H54 (cell line): ENCODE results near the gene GPC3.

Experiments
- DNase-seq: peaks from one replicate; pipeline ENCODE4 v3.0.0; 2011; ENCODE audit warnings: low spot score, mixed read lengths; ENCODE audit not compliant: insufficient read length
- FAIRE-seq: peaks from 3 replicates; lab custom pipeline; 2011; peaks lifted over from hg19 to GRCh38; lab: Jason Lieb, UNC
- POLR2A ChIP-seq: IDR thresholded peaks from 2 replicates; pipeline ENCODE4 v1.6.1; 2011; ENCODE audit warnings: low read depth, mild to moderate bottlenecking, low read length

GPC3 gene

DNA sequence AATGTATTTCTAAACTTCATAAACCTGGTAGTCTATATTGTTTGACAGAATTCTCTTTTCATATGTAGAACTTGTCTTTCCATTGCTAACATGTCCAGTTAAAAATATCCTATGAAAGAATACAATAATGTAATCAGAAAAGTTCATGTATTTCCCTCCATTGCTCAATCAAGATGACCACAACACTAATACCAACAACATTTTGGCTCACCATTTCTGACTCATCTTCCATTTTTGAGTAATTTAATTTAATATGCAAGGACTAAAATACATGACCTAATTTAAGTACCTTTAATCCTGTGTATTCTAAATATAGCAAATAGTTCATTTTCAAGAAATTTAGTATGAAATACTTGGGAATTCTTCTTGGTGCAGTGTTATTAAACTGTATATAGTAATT lies 330.6 kb downstream of the GPC3 start:
- FAIRE-seq (no peak), DNase-seq (no peak)
- TF ChIP-seq POLR2A = no peak

DNA sequence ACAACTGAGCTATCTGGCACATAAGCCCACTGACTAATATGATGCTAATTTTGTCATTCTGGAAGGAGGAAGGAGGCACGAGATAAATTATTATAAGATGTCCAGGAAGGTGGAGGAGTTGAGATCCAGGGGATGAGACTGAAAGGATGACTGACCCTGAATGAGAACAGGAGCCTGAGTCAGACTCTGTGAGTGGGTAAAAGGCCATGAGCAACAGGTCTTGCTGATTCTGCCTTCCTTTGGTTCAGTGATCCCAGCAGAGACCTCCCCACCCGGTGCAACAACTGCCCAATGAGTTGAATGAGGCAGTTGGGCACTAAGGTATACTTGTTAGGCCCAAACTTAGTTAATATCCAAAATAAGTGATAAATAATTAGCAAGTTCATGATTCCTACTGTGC lies 332.0 kb downstream of the GPC3 start:
- TF ChIP-seq POLR2A = no peak
- FAIRE-seq = no peak
- DNase-seq = no peak

DNA sequence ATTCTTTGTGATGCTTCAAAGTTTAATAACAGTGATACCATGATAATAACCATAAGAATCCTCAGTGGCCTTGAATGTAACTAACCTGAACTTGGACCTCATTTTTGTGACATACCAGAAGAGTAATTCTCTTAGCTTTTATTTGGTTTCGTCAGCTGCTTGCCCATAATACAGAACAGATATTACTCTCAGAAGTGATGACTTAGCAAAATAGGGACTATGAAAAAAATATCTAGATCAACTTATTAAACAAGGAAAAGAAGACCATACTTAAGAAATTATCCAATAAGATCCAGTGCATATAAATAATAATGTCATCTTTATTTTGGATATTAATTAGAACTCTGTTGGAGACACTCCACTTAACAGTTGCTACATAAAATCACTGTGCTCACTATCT lies 333.2 kb downstream of the GPC3 start:
- FAIRE-seq (no peak), DNase-seq (no peak)
- TF ChIP-seq POLR2A = no peak

GRCh38 chrX:133650239-133650638 lies 335.2 kb downstream of the GPC3 start:
- DNase-seq (no peak), FAIRE-seq (no peak)
- TF ChIP-seq POLR2A = no peak

DNA sequence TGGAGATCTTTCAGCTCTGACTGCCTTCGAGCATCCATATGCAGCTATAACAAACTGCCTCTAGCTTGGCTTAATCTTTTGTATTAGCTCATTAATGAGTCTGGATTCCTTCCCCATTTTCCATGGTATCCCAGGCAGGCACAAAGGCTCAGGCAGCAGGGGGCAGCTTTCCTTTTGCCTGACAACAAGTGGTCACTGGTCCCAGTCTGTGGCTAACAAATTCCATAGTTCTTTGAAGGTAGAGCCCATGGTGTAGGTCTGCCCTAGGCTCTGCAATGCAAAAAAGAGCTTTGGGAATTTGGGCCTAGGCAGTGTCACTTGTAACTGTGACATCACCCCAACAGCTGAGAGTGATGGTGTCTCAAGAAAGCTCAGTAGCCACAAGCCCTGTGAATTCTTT lies 335.7 kb downstream of the GPC3 start:
- no peak for TF ChIP-seq POLR2A
- DNase-seq (no peak), FAIRE-seq (no peak)

DNA sequence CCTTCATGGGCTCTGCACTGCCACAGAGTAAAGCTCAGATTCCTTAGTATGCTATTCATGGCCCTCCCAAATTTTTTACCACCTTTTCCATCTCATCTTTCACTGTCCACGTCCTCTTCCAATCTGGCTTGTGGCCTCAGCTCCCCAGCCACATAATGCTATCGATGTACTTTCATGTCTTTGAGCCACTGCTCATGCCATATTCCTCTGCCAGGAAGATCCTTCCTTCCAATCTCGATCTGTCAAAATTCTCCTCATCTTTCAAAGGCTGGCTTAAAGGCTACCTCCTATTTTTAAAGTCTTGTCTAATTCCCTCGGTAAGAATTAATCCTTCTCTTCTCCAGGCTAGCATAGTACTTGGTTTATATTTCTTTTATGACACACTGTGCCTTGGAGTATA lies 336.8 kb downstream of the GPC3 start:
- no peak for DNase-seq
- no peak for FAIRE-seq
- no peak for TF ChIP-seq POLR2A

DNA sequence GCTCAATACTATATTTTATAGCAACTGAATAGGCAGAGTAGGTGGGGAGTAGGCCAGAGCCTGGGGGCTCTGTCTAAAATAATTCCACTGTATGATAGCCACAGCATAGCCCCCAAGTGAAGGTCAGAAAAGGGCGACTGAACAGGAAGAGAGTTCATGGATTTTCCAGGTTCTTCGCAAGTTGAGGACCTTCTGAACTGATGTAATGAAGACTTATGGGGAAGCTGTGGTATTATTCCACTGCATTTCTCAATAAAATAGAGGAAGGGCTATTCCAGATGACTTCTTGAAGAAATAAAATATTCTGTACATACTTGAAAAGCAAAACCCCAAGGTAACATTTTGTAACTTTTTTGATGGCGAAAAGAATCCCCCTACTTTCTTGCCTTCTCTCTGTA lies 338.7 kb downstream of the GPC3 start:
- no peak for FAIRE-seq
- DNase-seq = no peak
- TF ChIP-seq POLR2A = no peak

DNA sequence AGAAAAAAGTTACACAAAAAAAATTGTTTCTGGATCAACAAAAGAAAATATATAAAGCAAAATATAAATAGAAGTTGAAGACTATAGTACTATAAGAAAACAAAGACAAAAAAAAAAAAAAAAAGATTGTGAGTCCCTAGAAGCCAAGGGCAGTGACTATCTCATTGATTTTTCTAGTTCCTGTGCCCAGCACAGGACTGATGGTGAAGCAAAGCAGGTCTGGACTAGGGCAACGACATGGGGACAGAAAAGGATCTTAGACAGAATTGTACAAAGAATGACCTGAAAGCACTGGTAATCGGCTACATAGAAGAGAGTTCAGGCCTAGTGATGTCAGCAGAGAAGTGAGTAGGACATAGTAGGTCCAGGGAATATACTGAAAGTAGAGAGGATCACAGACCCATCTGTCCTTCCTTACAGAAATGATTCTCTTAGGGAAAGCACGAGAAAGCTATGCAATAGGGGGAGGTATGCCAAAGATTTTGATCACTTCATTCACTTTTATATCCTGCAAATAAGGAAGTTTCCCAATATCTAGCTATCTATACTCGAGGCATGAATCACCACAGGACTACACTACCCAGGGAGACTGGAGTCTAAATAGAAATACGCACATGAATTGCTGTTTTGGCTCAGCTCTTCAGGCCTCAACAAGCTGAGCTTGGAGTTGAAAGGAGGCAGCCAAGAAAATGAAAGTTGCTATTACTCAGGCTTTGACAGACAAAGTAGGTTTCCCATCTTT lies 339.2 kb downstream of the GPC3 start:
- no peak for FAIRE-seq
- DNase-seq = no peak
- no peak for TF ChIP-seq POLR2A

DNA sequence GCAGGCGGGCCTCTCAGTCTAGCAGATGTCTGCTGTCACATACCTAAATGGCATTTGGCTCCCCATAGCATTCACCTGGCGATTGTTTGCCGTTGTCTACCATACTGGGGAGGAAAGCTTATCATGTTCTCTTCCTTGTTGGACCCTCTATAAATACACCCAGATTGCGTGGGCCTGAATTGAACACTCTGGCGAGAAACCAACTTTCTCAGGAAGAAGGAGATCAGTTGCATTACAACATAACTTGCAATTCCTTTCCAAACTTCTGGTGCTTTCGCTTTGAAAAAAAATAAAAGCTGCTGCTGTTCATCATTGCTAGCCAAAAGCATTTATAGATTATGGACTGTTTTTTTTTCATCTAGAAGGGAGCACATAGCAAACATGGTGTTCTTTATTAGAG lies 340.1 kb downstream of the GPC3 start:
- DNase-seq (no peak), FAIRE-seq (no peak)
- no peak for TF ChIP-seq POLR2A

DNA sequence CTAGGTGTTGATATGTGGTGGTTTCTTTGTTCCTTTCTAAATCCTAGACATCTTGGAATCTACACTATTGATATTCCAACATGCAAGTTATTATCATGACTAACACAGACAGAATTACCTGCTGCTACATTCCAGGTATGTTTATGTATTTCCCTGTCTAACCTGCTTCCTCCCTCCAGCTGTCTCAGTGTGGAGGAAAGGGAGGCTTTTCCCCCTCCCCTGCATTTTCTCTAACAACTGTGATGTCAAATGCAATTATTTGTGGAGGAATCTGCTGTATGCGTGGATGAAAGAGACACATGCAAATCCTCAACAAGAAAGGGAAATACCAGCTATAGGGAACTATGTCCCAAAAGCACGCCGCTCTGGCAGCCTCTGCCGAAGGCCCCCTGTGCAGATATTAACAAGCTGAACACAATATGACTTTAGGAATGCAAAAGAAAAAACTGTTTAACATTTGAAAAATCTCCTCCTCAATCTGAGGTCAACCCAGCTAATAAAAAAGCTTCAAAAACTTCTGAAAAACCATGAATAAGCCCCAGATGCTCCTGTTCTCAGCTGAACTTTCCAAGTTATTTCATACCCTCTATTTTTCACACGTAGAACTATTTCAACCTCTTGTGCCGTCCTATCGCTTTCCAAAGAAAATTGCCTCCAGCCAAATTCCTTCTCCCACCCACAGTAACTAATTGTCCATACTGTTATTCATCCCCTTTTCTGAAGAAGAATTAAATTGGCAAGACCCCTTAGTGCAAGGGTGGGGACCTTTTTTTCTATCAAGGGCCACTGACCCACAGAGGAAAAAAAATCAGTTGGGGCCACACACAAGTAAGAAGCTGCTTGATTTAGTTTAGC lies 345.0 kb downstream of the GPC3 start:
- no peak for DNase-seq
- no peak for TF ChIP-seq POLR2A

GRCh38 chrX:133639726-133640125 lies 345.7 kb downstream of the GPC3 start:
- no peak for DNase-seq
- TF ChIP-seq POLR2A = no peak
- FAIRE-seq = no peak

More for the DNA sequence above, 345.0 kb downstream of the GPC3 start:
- no peak for FAIRE-seq

DNA sequence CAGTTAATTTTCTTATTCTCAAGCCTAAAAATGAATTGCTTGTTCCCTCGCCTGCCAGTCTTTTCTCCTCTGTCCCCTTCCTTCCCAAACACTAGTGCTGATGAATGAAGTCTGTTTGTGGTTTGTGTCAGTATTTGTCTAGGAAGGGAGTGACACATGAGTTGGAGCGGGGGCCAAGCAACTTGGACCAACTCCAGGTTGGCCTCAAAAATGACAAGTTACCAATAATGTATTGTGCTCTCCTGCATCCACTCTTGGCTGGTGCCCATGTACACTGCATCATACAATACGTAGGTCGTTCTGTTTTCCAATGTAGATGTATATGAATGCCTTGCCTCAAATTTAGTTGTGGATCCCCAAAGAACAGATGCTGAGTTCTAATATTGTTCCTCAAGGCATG lies 347.1 kb downstream of the GPC3 start:
- DNase-seq = no peak
- TF ChIP-seq POLR2A = no peak
- FAIRE-seq = no peak

- no peak for TF ChIP-seq POLR2A
- FAIRE-seq (no peak), DNase-seq (no peak)
These were observed 347.6 kb downstream of the GPC3 start for GRCh38 chrX:133637765-133638164.

- DNase-seq (no peak), FAIRE-seq (no peak)
- no peak for TF ChIP-seq POLR2A
These were observed 349.4 kb downstream of the GPC3 start for GRCh38 chrX:133636009-133636408.

DNA sequence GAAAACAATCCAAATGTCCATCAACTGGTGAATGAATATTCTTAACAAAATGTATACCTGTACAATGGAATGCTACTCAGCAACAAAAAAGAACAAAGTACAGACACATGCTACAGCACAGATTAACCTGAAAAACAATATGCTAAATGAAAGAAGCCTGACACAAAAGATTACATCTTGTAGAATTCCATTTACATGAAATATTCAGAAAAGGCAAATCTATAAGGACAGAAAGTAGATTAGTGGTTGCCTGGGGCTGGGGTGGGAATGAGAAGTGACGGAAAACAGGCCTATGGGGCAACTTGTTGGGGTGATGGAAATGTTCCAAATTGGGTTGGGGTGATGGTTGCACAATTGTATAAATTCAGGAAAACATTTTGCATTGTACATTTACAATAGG lies 351.0 kb downstream of the GPC3 start:
- no peak for TF ChIP-seq POLR2A
- FAIRE-seq (no peak), DNase-seq (no peak)

GRCh38 chrX:133633950-133634349 lies 351.4 kb downstream of the GPC3 start:
- DNase-seq = no peak
- no peak for FAIRE-seq
- TF ChIP-seq POLR2A = no peak
